Measurements from ENCODE around the gene TMEM92.

The TMEM92 gene

GRCh38 chr17:50295021-50295420, 20.8 kb downstream of the TMEM92 start:
- no peaks in the 10 kb centered on the region for H3K27me3 ChIP-seq (ENCODE audit: insufficient read depth, poor library complexity, severe bottlenecking)
- H3K4me3 ChIP-seq (replicated peaks; ENCODE audit: insufficient read depth, low read length), result no peak overlapping the region
- TF ChIP-seq GABPA (IDR thresholded peaks at IDR 0.05; ENCODE audit: low read depth) (no peak), REST (IDR thresholded peaks at IDR 0.05; ENCODE audit: insufficient replicate concordance, low read depth) (no peak), POLR2AphosphoS5 (IDR thresholded peaks at IDR 0.05; ENCODE audit: low read depth) (no peak), SPI1 (IDR thresholded peaks at IDR 0.05; ENCODE audit: borderline replicate concordance, low read depth) (no peak), CTCF (IDR thresholded peaks at IDR 0.05; ENCODE audit: insufficient read depth, low read length) (no peak)
- no peak for DNase-seq (ENCODE audit: low read depth in 1 of 2, low spot score in 1 of 2)
- H3K27ac ChIP-seq (replicated peaks), result no peak overlapping the region

GRCh38 chr17:50297407-50297865, 23.2 kb downstream of the TMEM92 start:
- no peak for TF ChIP-seq SPI1 (IDR thresholded peaks at IDR 0.05; ENCODE audit: borderline replicate concordance, low read depth)
- peak; percentile 85 for TF ChIP-seq CTCF (IDR thresholded peaks at IDR 0.05; ENCODE audit: insufficient read depth, low read length)
- TF ChIP-seq GABPA (IDR thresholded peaks at IDR 0.05; ENCODE audit: low read depth), result no peak
- no peak for TF ChIP-seq REST (IDR thresholded peaks at IDR 0.05; ENCODE audit: insufficient replicate concordance, low read depth)
- H3K27ac ChIP-seq (replicated peaks), result no peak overlapping the region
- peak in 1 of 2 experiments; percentile 76 for DNase-seq (ENCODE audit: low read depth in 1 of 2, low spot score in 1 of 2)
- no peaks in the 10 kb centered on the region for H3K27me3 ChIP-seq (ENCODE audit: insufficient read depth, poor library complexity, severe bottlenecking)
- no peak overlapping the region for H3K4me3 ChIP-seq (replicated peaks; ENCODE audit: insufficient read depth, low read length)

- no peak overlapping the region for H3K27ac ChIP-seq (replicated peaks)
- no peak for DNase-seq (ENCODE audit: low read depth in 1 of 2, low spot score in 1 of 2)
- no peaks in the 10 kb centered on the region for H3K27me3 ChIP-seq (ENCODE audit: insufficient read depth, poor library complexity, severe bottlenecking)
- H3K4me3 ChIP-seq (replicated peaks; ENCODE audit: insufficient read depth, low read length), result no peak overlapping the region
- TF ChIP-seq REST (IDR thresholded peaks at IDR 0.05; ENCODE audit: insufficient replicate concordance, low read depth), result no peak
- TF ChIP-seq SPI1 (IDR thresholded peaks at IDR 0.05; ENCODE audit: borderline replicate concordance, low read depth), result no peak
- TF ChIP-seq CTCF (IDR thresholded peaks at IDR 0.05; ENCODE audit: insufficient read depth, low read length), result no peak
- no peak for TF ChIP-seq GABPA (IDR thresholded peaks at IDR 0.05; ENCODE audit: low read depth)
- no peak for TF ChIP-seq POLR2AphosphoS5 (IDR thresholded peaks at IDR 0.05; ENCODE audit: low read depth)
Measured at GRCh38 chr17:50298018-50298417, 23.8 kb downstream of the TMEM92 start.
